Astrocyte of the cerebellum (primary cell): Measurements from ENCODE around the gene NOP53.
"Not testable (repeated sequence)": the region's sequence is repeated elsewhere in the genome, so short reads cannot be mapped to it uniquely, and the experiment has no call there.

Experiments
- DNase-seq: peaks from one replicate; pipeline ENCODE4 v3.0.0-alpha.2; 2011; ENCODE audit warnings: low read depth
- H3K4me3 ChIP-seq: 2 replicates; pipeline ENCODE4 v1.5.1; 2011; ENCODE audit warnings: mild to moderate bottlenecking, low read depth, low read length, moderate library complexity
- in situ Hi-C: cut with HindIII; loops from 2 replicates; pipeline ENCODE4 v1.10.0; 2017; ENCODE audit warnings: low sequenced_read_pairs
- TF ChIP-seq, protein P1 (sequence below): IDR thresholded peaks from 2 replicates; pipeline ENCODE4 v1.5.1; 2012; ENCODE audit warnings: low read length, low read depth, moderate library complexity, mild to moderate bottlenecking; ENCODE audit errors: missing control alignments

NOP53 gene

DNA sequence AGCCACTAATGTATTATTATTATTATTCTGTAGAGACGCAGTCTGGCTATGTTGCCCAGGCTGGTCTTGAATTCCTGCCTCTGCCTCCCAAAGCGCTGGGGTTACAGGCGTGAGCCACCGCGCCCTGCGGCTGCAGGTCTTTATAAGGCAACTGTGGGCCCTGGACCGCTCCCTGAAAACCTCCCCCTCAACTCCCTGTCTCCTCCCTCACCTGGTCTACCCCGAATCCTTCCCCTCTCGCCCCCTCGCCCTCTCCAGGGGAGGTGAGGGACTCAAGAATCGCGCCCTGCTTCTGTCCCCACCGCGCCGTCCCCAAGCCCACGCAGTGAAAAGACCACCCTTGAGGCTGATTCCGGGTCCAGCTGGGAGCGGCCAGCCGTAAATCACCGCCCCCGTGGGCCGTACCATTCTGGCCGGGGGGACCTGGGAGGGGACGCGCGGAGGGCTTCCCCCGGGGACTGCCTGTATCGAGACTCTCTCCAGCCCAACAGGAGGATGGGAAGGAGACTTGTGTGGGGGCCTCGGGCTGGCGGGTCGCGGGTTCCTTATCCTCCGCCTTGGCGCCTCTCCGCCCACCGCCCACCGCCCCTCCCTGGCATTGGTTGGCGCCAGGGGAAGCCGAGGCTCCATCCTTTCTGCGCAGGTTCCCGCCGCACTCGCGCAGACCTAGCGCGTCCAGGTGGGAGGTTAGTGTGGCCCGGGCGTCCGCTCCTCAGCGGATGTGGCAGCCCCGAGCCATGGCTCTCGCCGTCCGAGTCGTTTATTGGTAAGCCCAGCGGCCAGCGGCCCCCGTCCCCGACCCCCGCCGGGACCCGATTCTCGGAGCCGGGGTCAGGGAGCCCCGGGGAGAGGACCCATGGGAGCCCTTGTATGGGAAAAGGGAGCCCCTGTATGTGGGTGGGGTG, 33.0 kb downstream of the NOP53 start, which contains the start of gene SELENOW:
SELENOW (plus strand) TSS at position 655 of the 905 bp plus-strand sequence; CDS start at position 738, 83 bp downstream.
- H3K4me3 ChIP-seq = peak within 1 kb of the TSS; percentile 93
- DNase-seq = peak; percentile 18
- TF ChIP-seq, protein P1, sequence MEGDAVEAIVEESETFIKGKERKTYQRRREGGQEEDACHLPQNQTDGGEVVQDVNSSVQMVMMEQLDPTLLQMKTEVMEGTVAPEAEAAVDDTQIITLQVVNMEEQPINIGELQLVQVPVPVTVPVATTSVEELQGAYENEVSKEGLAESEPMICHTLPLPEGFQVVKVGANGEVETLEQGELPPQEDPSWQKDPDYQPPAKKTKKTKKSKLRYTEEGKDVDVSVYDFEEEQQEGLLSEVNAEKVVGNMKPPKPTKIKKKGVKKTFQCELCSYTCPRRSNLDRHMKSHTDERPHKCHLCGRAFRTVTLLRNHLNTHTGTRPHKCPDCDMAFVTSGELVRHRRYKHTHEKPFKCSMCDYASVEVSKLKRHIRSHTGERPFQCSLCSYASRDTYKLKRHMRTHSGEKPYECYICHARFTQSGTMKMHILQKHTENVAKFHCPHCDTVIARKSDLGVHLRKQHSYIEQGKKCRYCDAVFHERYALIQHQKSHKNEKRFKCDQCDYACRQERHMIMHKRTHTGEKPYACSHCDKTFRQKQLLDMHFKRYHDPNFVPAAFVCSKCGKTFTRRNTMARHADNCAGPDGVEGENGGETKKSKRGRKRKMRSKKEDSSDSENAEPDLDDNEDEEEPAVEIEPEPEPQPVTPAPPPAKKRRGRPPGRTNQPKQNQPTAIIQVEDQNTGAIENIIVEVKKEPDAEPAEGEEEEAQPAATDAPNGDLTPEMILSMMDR = no peak
- in situ Hi-C loops = no loop called here

GRCh38 chr19:47778954-47779351, 33.6 kb downstream of the NOP53 start:
- TF ChIP-seq, protein P1 = no peak
- H3K4me3 ChIP-seq = peak overlapping the region; percentile 93
- no peak for DNase-seq
- in situ Hi-C loops = no loop called here

- TF ChIP-seq, protein P1 = no peak
- H3K4me3 ChIP-seq = peak overlapping the region; percentile 93
- no peak for DNase-seq
- in situ Hi-C loops = no loop called here
Observed at GRCh38 chr19:47779524-47780214, 34.3 kb downstream of the NOP53 start.

DNA sequence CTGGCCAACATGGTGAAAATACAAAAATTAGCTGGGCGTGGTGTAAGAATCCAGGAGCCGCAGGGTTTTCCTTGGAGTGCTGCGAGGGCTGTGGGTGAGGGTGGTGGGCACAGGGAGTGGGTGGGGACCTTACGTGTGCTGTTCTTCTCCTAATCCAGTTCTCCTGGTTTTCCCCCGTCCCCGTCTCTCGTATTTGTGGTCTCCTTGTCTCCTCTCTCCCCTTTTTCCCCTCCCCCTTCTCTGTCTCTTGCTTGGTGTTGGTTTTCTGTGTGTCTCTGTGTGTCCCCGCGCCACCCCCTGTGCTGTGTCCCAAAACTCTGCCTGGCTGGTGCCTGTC, 34.8 kb downstream of the NOP53 start:
- DNase-seq = no peak
- in situ Hi-C loops = no loop called here
- H3K4me3 ChIP-seq = peak overlapping the region; percentile 93
- TF ChIP-seq, protein P1 = no peak

DNA sequence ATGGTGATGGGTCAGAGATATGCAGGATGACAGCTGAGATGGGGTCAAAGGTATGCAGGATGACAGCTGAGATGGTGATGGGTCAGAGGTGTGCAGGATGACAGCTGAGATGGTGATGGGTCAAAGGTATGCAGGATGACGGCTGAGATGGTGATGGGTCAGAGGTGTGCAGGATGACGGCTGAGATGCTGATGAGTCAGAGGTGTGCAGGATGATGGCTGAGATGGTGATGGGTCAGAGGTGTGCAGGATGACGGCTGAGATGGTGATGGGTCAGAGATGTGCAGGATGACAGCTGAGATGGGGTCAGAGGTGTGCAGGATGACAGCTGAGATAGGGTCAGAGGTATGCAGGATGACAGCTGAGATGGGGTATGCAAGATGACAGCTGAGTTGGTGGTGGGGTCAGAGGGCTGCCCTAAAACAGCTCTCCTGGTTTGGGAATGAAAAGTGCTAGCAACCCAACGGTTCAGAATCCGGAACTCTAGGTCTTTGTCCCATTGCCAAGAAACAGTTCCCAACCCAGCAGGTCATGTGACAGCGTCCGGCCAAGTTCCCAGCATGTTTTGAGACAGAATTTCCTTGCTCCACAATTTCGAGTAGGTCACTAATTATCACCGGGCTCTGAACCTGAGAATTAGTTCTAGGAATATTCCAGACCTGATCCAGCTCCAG, 36.4 kb downstream of the NOP53 start:
- in situ Hi-C loops = no loop called here
- TF ChIP-seq, protein P1 = no peak
- H3K4me3 ChIP-seq = no peak overlapping the region
- no peak for DNase-seq

DNA sequence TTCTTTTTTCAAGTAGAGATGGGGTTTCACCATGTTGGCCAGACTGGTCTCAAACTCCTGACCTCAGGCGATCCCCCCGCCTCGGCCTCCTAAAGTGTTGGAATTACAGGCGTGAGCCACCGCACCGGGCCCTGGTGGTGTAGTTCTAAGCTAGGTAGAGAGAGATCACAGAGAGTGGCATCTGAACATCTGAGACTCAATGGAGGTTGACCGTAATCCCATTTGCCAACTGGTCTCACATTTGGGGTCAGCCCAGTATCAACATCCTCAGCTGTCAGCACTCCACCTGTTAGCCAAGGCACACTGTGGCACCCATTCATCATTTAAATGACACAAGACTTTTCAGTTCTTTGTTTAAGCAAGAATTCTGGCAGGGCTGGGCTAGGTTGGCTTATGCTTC, 41.2 kb downstream of the NOP53 start:
- no peak for DNase-seq
- no peak overlapping the region for H3K4me3 ChIP-seq
- TF ChIP-seq, protein P1 = no peak
- in situ Hi-C loops = no loop called here

DNA sequence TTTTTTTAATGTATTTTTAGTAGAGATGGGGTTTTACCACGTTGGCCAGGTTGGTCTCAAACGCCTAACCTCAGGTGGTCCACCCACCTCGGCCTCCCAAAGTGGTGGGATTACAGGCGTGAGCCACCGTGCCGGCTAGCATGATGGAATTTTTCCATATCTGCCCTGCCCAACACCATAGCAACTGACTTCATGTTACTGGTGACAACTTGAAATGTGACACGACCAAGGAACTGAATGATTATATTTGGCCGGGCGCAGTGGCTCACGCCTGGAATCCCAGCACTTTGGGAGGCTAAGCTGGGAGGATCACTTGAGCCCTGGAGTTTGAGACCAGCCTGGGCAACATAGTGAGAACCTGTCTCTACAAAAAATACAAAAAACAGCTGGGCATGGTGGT, 42.0 kb downstream of the NOP53 start:
- H3K4me3 ChIP-seq, in situ Hi-C loops, DNase-seq: not testable (repeated sequence)

GRCh38 chr19:47789811-47790210, 44.5 kb downstream of the NOP53 start:
- H3K4me3 ChIP-seq, in situ Hi-C loops, DNase-seq: not testable (repeated sequence)
